Superior temporal gyrus (tissue), 1 donor: ENCODE measurements around the gene IRX4.

ENCODE experiments used
- DNase-seq: peaks from one replicate; pipeline ENCODE4 v3.0.0-alpha.2; 2016; ENCODE audit errors: extremely low spot score

The IRX4 gene

DNA sequence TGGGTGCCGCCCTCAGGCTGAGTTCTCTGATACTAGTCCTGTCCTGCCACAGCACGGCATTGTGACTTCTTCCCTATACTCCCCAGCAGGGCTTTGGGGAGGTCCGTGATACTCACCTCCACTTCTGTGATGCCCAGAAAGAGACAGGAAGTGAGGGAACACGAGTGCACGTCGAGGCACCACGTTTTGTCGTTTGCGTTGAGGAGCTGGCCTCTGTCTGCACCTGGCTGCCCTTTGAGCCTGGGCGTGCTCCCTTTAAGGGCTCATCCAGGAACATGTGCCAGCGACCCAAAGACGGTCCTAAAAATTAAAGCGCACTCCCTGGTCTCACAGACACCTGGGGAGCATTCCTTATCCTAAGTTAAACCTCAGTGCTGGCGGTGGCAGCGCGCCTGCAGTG, 8.7 kb upstream of the IRX4 start:
- no peak for DNase-seq

DNA sequence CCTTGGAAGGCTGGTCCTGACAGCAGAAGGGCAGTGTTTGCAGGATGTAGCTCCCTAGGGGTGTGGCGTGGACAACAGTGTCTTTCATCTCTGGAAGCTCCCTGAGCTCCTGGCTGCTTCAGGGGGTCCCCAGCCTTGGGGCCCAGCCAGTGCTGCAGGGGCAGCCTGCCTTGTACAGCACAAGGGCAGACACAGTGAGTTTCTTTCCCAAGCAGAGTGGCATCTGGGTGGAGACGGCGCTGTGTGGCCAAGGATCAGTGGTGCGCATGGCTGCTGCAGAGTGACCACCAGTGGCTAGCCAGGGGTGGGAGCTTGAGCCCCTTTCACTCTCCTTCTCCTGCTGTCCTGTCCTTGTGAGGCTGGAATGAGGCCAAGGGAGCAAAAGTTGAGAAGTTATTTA, 7.6 kb upstream of the IRX4 start:
- DNase-seq: no peak

- DNase-seq: no peak
Observed at GRCh38 chr5:1889321-1890065, 6.8 kb upstream of the IRX4 start.

- no peak for DNase-seq
Observed at GRCh38 chr5:1888541-1889251, 6.0 kb upstream of the IRX4 start.

- no peak for DNase-seq
Observed at GRCh38 chr5:1887588-1888360, 5.0 kb upstream of the IRX4 start.

- no peak for DNase-seq
Observed at GRCh38 chr5:1886846-1887587, 4.3 kb upstream of the IRX4 start.

GRCh38 chr5:1885868-1886845, 3.4 kb upstream of the IRX4 start:
- no peak for DNase-seq

DNA sequence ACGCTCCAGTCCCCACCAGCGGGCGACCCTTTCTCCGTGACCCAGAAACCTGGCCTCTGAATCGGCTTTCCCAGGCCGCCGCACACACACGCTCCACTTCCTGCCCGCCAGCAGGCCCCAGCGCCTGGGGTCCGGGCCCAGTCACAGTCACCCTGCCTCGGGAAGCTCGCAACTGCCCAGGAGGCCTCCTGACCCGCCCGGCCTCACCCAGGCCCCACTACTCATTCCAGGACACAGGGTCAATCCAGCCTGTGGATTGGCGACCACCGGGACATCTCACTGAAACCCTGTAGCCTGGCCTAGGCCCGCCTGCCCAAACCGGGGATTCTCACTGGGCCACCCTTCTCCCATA, 2.7 kb upstream of the IRX4 start:
- DNase-seq: no peak

DNA sequence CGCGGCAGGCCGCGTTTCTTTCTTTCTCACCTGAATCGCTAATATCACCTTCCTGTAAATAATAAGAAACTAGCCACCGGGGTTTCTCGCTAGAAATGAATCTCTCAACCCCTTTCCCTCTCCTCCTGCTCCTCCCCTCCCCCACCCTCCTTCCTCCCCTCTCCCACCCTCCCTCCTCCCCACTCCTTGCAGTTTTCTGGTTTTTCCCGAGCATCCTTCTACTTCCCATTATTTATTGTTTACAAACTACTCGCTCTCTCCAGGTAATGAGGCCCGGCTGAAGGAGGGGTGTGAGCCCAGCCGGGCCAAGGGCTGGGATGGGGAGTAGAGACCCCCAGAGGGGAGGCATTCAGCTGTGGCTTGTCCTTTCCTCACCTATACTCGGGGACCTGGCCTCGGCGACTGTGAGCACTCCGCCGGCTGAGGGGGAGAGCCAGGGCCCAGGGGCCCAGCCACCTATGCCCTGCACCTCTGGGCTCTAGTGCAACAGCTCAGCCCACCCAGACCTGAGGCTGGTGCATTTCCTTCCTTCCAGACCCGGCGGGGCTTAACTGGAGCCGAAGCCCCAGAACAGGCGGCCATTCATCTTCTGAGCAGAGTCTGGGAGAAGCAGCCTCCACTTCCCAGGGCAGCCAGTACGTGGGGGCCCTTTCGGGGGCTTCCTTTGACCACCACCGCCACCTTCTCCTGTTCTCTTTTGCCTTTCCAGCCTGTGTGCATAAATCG, 2.1 kb upstream of the IRX4 start:
- no peak for DNase-seq

DNA sequence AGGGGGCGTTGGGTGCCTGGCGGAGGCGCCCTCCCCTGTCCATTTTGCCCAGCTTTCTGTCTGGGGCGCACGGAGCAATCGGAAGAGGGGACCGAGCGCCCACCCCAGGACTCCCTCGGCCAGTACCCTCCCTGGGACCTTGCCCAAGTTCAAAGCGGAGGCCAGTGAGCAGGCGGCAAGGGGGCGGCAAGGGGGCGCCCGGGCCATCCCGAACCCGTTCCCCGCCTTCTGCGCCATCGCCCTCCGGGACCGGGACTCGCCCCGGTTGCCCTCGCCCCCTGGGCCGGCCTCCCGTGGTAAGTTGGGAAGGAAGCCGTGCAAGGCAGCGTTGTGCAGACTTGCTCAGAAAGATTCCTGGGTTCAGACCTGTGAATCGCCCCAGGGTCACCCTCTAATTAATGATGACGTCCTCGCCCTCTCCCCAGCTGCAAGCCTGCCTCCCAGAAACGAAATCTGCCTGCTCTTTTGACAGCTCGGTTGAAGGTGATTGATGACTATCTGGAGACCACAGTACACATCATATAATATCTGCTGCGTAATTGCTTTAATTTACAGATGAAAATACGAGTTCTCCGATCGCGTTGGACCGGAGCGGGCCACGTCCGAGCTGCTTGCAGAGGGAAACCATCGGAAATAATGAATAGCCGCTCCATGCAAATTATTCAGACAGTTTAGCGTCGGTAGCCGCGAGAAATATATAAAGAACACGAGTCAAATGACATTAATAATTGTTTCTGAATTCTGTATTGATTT, 1.4 kb upstream of the IRX4 start:
- DNase-seq: no peak

DNA sequence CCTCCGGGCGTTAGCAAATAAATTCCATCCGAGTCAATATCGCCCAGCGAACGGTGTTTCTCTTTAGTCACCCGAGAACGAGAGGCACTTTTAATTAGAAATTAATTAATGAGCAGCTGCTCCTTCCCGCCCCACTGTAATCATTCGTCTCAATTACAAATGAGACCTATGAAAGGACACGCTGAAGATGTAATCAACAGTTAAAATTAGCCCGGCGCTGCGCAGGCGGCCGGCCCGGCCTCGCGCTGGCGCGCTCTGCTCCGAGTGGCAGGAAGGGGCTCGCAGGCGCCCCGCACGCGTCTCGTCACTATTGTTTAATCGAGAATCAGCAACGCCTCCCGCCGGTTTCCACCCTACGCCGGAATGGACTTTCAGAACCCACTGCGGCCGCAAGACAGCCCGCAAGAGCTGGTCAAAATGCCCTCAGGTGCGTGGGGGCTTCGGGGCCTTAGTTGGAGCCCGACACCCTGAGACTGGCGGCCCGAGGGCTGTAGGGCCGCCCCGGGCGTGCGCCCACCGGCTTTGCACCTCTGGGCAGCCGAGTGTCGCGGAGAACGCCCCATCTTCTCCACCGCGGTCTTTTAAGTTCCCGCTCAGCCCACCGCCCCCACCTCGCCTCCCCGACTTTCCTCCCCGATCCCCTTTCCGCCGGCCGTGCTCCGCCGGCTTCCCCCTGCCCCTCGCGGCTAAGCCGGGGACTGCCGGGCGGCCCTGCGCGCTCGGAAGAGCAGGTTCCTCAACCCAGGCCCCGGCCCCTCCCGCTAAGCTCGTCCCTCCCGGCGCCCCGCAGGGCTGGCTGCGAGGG, 597 bp upstream of the IRX4 start:
- DNase-seq: no peak

DNA sequence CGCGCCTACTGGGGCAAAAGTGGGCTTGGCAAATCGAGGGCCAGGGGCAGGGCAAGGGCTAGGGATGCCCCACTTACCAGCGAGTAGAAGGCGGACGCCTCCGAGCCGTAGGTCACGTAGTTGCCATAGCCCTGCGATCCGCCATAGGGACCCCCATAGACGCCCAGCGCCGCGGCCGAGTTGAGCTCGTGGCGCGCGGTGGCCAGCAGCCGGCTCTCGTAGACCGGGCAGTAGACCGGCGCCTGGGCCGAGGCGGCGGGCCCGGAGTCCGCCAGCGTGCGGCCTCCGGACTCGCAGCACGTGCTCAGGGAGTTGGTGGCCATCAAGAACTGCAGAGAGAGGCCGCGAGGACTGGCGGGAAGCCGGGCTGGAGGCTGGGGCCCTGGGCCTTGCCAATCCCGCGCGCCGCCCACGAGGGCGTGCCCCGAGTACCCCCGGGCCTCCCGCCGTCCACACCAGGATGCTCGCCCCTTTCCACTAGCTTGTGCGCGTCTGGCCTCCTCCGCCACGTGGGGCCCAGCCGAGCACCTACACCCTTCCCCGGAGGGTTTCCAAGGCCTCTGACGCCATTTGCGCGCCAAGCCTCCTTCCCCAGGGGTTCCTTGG, 891 bp downstream of the IRX4 start:
- no peak for DNase-seq

GRCh38 chr5:1881098-1881572, 1.6 kb downstream of the IRX4 start:
- DNase-seq: no peak

DNA sequence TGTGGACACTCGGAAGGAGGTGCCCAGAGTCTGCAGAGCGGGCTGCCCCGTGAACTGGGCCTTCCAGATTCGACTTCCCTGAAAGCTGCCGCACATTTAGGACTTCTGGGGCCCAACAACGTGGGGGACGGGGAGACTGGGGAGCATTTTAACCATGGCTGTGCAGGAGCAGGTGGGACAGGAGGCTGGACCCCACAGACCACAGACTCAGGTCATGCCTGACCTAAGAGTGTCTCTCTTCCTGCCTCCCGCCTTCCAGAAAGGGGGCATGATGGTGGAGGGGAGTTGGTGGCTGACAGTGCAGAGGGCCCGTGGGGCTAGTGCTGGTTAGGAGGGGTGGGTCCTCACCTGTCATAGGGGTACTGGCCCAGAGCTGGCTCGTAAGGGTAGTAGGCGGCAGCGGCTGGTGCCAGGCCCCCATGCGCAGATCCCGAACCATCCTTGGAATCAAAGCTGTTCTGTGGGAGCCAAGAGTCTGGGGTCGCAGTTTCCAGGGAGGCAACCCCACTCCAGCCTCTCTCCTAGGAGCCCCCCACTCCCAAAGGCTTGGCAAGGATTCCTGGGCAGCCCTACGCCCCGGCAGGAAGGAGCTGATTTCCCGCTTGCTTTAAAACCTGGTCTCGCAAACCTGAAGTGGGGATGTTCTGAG, 2.2 kb downstream of the IRX4 start:
- no peak for DNase-seq

DNA sequence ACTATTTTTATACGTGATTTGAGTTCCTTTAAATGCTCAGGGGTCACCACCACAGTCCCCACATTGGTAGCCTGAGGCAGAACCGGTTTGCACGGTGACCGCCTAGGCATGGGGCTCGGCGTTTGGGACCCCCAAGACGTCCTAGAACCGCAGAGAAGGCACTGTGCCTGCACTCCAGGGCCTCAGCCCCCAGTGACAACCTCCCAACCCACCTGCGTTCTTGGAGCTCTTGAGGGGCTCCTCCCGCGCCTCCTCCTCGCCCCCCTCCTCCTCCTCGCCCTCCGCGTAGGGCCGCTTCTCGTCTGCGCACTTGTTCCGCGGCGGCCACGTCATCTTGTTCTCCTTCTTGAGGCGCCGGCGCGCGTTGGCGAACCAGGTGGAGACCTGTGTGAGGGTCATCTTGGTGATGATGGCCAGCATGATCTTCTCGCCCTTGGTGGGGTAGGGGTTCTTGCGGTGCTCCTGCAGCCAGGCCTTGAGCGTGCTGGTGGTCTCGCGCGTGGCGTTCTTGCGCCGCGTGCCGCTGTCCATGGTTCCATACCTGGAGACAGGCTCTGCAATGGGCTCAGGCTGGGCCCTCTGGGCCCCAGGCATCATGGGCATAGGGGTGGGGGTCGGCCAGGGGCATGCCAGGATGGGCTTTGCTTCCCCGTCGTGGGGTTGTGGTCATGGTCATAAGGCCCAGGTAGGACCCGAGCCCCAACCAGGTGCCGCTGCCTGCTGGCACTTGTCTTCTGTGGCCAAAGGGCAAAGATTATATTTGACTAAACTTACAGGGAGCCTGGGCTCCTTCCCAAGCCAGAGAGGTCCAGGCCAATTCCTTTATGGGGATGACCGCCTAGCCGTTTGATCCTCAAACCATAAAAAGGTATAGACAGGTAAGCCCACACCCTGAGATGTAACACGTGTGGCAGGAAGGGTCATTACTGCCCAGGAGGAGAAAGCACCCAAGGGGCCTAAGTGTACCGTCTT, 3.1 kb downstream of the IRX4 start:
- no peak for DNase-seq
